Subcutaneous adipose tissue (tissue), 4 donors: ENCODE data around the gene TBX3. TPM values are rescaled to one million over a fixed set of nuclear protein-coding genes. Genes with fewer than 3 reads are reported as not detected.

Experiments
- total RNA-seq, 4 donors: library from RNA; depleted of rRNA; stranded (reverse); fragments of >200 nt; gene quantifications; one replicate each; pipeline ENCODE4 v1.1.0, GENCODE V29; 2016
- TF ChIP-seq, protein P1 (sequence below): fragments of 450-650 bp; IDR thresholded peaks from one replicate; pipeline ENCODE4 v1.5.1; 2016; ENCODE audit warnings: low read depth, mild to moderate bottlenecking, control low read depth, antibody characterized with exemption, moderate library complexity

TBX3 gene
- total RNA-seq, 4 donors from 2014 or later, result 8.2 to 34.1 (median 23.2) TPM

DNA sequence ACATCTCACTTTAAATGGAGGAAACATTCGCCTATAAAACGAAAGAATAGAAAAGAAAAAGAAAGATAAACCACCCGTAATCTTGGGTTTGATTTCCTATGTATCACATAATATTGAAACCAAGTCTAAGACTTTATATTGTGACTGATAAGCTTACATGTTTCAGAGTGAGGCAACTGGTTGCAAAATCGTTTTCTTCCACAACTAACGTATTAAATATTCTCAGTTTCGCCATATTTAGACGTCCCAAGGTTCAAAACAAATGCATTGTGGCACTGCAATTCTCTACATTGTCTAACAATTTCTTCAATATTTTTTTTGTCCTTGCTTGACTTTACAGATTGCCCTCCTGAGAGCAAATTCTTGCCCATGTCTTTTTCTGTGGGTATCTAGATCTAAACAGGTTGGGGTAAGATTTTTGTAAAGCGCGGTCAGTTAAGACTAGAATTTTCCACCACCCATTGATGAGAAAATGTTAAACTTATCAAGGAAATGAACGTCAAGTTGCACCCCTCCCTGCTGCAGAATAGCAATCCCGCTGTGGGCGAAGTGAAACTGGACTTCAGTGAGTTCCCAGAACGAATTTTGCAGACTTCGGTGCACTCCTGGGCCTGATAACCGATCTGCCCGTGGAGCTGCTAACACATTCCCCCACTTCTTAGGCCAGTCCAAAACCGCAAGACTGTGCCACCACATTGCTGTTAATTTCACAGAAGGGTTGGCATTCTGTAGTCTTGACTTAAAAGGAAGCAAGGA is 2.7 kb downstream of the TBX3 start:
- TF ChIP-seq, protein P1, sequence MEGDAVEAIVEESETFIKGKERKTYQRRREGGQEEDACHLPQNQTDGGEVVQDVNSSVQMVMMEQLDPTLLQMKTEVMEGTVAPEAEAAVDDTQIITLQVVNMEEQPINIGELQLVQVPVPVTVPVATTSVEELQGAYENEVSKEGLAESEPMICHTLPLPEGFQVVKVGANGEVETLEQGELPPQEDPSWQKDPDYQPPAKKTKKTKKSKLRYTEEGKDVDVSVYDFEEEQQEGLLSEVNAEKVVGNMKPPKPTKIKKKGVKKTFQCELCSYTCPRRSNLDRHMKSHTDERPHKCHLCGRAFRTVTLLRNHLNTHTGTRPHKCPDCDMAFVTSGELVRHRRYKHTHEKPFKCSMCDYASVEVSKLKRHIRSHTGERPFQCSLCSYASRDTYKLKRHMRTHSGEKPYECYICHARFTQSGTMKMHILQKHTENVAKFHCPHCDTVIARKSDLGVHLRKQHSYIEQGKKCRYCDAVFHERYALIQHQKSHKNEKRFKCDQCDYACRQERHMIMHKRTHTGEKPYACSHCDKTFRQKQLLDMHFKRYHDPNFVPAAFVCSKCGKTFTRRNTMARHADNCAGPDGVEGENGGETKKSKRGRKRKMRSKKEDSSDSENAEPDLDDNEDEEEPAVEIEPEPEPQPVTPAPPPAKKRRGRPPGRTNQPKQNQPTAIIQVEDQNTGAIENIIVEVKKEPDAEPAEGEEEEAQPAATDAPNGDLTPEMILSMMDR, result no peak

DNA sequence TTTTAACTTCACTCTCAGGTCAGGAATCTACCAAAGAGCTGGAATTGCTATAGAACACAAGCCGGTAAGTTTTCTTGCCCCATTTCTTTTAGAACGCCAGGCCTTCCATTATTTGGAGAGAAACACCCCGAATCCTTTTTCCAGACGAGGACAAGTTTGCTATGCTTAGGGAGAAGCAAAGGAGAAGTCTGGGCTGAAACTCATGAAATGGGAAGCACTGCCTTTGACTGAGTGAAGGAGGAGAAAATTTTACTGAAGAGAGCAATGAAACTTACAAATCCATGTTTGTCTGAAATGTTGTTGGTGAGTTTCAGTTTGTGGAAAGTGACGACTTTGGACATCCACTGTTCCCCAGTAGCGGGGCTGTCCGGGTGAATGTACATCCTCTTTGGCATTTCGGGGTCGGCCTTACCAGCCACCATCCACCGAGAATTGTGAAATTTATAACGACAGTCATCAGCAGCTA is 3.3 kb downstream of the TBX3 start:
- TF ChIP-seq, protein P1, result no peak

DNA sequence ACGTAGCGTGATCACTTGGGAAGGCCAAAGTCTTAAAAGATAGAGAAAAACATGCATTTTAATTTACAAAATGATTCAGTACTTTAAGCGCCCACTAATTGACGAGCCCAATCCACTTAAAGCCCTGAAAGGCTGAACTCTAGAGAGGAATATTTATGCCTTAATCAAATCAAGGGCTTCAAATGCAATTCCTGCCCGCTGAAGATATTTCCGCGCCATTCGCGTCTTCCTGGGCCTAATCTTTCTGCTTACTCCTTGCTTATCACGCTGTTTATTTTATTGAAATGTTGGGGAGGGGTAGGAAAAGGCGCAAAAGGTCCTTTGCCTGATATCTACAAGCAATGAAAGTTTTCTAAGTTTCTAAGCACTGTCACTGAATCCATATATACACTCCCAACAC is 4.0 kb downstream of the TBX3 start:
- TF ChIP-seq, protein P1, result no peak

DNA sequence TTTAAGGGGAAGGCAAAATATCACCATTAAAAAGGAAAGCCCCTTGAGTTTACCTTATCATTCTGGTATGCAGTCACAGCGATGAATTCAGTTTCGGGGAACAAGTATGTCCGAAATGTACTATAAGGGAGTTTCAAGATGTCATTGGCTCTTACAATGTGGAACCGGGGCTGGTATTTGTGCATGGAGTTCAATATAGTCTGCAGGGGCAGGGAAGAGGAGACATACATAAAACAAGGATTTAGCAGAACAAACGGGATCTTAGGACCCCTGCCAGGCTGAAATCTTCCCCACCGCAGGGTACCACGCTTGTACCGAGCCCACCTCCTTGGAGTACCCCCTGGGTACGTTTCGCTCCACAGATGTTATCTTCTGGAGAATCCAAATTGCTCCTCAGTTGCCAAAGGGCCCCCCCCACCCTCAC is 4.5 kb downstream of the TBX3 start:
- TF ChIP-seq, protein P1, result no peak

DNA sequence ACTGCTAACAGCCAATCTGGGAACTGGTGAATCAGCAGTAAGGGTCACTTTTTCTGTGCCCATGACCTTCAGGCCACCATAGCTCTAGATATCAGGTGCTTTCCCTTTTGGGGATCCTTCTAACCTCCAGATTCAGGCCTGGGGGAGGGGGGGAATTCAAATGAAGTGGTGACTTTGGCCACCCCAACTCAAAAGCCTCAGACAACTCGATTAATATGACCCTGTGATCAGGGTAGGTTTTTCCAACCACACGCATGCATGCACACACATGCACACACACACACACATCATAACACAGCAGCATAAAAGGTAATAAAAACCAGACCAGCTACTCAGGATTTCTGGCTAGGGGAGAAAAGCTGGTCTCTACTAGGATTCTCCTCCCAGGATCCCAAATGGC is 5.3 kb downstream of the TBX3 start:
- TF ChIP-seq, protein P1, result no peak

DNA sequence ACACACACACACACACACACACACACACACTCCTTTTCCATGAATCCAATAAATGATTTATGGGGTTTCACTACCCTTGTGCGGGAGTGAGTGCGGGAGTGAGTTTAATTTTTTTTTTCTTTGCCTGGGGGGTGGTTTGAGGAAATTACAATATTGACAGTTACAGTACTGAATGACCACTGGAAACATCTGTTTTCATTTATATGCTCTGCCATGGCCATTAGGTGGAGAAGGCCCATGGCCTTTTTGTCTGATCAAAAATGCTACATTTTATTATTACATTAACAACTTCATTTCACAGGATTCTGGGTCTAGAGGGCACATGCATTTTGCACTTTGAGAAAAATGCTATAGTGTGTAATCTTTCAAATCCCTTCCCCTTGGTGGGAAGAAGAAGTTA is 5.9 kb downstream of the TBX3 start:
- TF ChIP-seq, protein P1, result no peak

DNA sequence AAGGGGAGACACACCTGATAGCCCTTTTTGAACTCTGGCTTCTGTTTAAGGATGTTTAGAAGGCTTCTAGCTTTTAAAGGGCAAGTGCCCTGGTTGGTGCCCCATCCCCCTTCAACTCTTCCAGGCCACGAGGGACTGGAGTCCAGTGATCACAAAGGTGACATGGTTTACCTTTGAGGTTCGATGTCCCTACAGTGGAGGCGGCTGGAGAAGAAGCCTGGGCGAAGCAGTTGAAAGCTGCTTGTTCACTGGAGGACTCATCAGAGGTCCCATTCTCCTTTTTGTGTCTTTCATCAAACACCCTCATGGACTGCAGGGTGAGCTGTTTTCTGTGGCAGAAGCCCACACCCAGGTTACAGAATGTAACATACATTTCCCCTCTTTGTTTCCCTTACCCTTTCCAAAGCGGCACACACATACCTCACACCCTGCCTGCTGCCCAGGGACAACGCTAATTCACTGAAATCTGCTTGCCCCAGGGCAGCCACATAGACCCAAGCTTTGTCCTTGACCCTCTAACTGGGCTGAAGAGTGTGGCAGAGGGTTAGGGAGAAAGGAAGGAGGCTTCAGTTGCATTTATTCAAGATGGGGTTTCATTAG is 7.7 kb downstream of the TBX3 start:
- TF ChIP-seq, protein P1, result no peak
